HEK293 (cell line): ENCODE data around the gene GSC2.

Experiments
- AEBP2 ChIP-seq: fragments of 450-650 bp; formaldehyde crosslinking; IDR thresholded peaks from 2 replicates; pipeline ENCODE4 v1.5.1; 2016; ENCODE audit warnings: missing biosample characterization, missing genetic modification characterization, borderline replicate concordance
- GLI2 ChIP-seq: fragments of 450-650 bp; formaldehyde crosslinking; IDR thresholded peaks from 2 replicates; pipeline ENCODE4; 2017; ENCODE audit warnings: missing biosample characterization, missing genetic modification characterization, low read depth, borderline replicate concordance
- IKZF3 ChIP-seq: fragments of 450-650 bp; IDR thresholded peaks from 2 replicates; pipeline ENCODE4 v1.5.0; 2018; ENCODE audit warnings: missing biosample characterization, mild to moderate bottlenecking, missing genetic modification characterization, moderate library complexity
- KLF1 ChIP-seq: fragments of 450-650 bp; formaldehyde crosslinking; IDR thresholded peaks from 2 replicates; pipeline ENCODE4 v1.5.1; 2016; ENCODE audit warnings: missing biosample characterization, missing genetic modification characterization
- KLF7 ChIP-seq: fragments of 450-650 bp; formaldehyde crosslinking; IDR thresholded peaks from 2 replicates; pipeline ENCODE4 v1.5.1; 2016; ENCODE audit warnings: missing biosample characterization, missing genetic modification characterization, borderline replicate concordance
- MYNN ChIP-seq: fragments of 450-650 bp; formaldehyde crosslinking; IDR thresholded peaks from 2 replicates; pipeline ENCODE4 v1.5.1; 2016; ENCODE audit warnings: missing biosample characterization, missing genetic modification characterization, borderline replicate concordance
- MZF1 ChIP-seq: fragments of 450-650 bp; formaldehyde crosslinking; IDR thresholded peaks from 2 replicates; pipeline ENCODE4 v1.5.1; 2017; ENCODE audit warnings: missing biosample characterization, missing genetic modification characterization, borderline replicate concordance
- SCRT1 ChIP-seq: fragments of 450-650 bp; formaldehyde crosslinking; IDR thresholded peaks from 2 replicates; pipeline ENCODE4 v1.5.1; 2016; ENCODE audit warnings: missing biosample characterization, missing genetic modification characterization, borderline replicate concordance
- TCF7L2 ChIP-seq: IDR thresholded peaks from 2 replicates; pipeline ENCODE4 v1.6.1; 2011; ENCODE audit warnings: low read depth, mild to moderate bottlenecking, inconsistent platforms, low read length, moderate library complexity, borderline replicate concordance
- TSHZ1 ChIP-seq: fragments of 450-650 bp; formaldehyde crosslinking; IDR thresholded peaks from 2 replicates; pipeline ENCODE4 v1.5.1; 2016; ENCODE audit warnings: missing biosample characterization, missing genetic modification characterization, borderline replicate concordance
- ZNF146 ChIP-seq: fragments of 450-650 bp; formaldehyde crosslinking; IDR thresholded peaks from 2 replicates; pipeline ENCODE4 v1.5.1; 2016; ENCODE audit warnings: missing biosample characterization, missing genetic modification characterization
- ZNF148 ChIP-seq: fragments of 450-650 bp; formaldehyde crosslinking; IDR thresholded peaks from 2 replicates; pipeline ENCODE4 v1.5.0; 2017; ENCODE audit warnings: missing biosample characterization, missing genetic modification characterization, borderline replicate concordance
- ZNF157 ChIP-seq: fragments of 450-650 bp; formaldehyde crosslinking; IDR thresholded peaks from 2 replicates; pipeline ENCODE4 v1.5.1; 2016; ENCODE audit warnings: missing biosample characterization, missing genetic modification characterization
- ZNF19 ChIP-seq: fragments of 450-650 bp; formaldehyde crosslinking; IDR thresholded peaks from 2 replicates; pipeline ENCODE4; 2016; ENCODE audit warnings: missing biosample characterization, missing genetic modification characterization, low read depth
- ZNF24 ChIP-seq: fragments of 450-650 bp; formaldehyde crosslinking; IDR thresholded peaks from 2 replicates; pipeline ENCODE4 v1.5.1; 2016; ENCODE audit warnings: missing biosample characterization, missing genetic modification characterization
- ZNF341 ChIP-seq: fragments of 450-650 bp; formaldehyde crosslinking; IDR thresholded peaks from 2 replicates; pipeline ENCODE4; 2016; ENCODE audit warnings: low read depth, missing biosample characterization, missing genetic modification characterization
- ZNF518A ChIP-seq: fragments of 450-650 bp; formaldehyde crosslinking; conservative IDR thresholded peaks from 2 replicates; pipeline ENCODE4 v1.5.1; 2016; ENCODE audit warnings: low read depth, missing biosample characterization, missing genetic modification characterization
- ZNF521 ChIP-seq: fragments of 450-650 bp; formaldehyde crosslinking; IDR thresholded peaks from 2 replicates; pipeline ENCODE4 v1.5.1; 2017; ENCODE audit warnings: missing biosample characterization, mild to moderate bottlenecking, missing genetic modification characterization
- ZNF529 ChIP-seq: fragments of 450-650 bp; formaldehyde crosslinking; IDR thresholded peaks from 2 replicates; pipeline ENCODE4 v1.5.1; 2017; ENCODE audit warnings: missing genetic modification characterization, missing biosample characterization; ENCODE audit not compliant: insufficient replicate concordance
- ZNF560 ChIP-seq: fragments of 450-650 bp; formaldehyde crosslinking; IDR thresholded peaks from 2 replicates; pipeline ENCODE4 v1.5.1; 2017; ENCODE audit warnings: missing biosample characterization, missing genetic modification characterization, borderline replicate concordance
- ZNF623 ChIP-seq: fragments of 450-650 bp; formaldehyde crosslinking; IDR thresholded peaks from 2 replicates; pipeline ENCODE4 v1.5.1; 2016; ENCODE audit warnings: missing biosample characterization, missing genetic modification characterization
- ZNF626 ChIP-seq: fragments of 450-650 bp; sonication (Bioruptor Pico); formaldehyde crosslinking; IDR thresholded peaks from 2 replicates; pipeline ENCODE4 v1.5.1; 2018; ENCODE audit warnings: missing biosample characterization, missing genetic modification characterization, inconsistent platforms
- ZNF747 ChIP-seq: fragments of 450-650 bp; formaldehyde crosslinking; IDR thresholded peaks from 2 replicates; pipeline ENCODE4 v1.5.1; 2016; ENCODE audit warnings: missing biosample characterization, missing genetic modification characterization
- ZNF791 ChIP-seq: fragments of 450-650 bp; formaldehyde crosslinking; IDR thresholded peaks from 2 replicates; pipeline ENCODE4 v1.5.1; 2016; ENCODE audit warnings: missing biosample characterization, missing genetic modification characterization
- ZNF792 ChIP-seq: fragments of 450-650 bp; formaldehyde crosslinking; IDR thresholded peaks from 2 replicates; pipeline ENCODE4 v1.5.1; 2016; ENCODE audit warnings: missing biosample characterization, missing genetic modification characterization
- ZNF837 ChIP-seq: fragments of 450-650 bp; formaldehyde crosslinking; IDR thresholded peaks from 2 replicates; pipeline ENCODE4 v1.5.1; 2016; ENCODE audit warnings: missing biosample characterization, missing genetic modification characterization
- ZSCAN4 ChIP-seq: fragments of 450-650 bp; formaldehyde crosslinking; IDR thresholded peaks from 2 replicates; pipeline ENCODE4 v1.5.1; 2017; ENCODE audit warnings: missing biosample characterization, missing genetic modification characterization

Gene GSC2

GRCh38 chr22:19178065-19178656 lies 28.1 kb upstream of the GSC2 start (continued):
- TF ChIP-seq TSHZ1: no peak
- no peak for TF ChIP-seq ZNF148 (tag by site-specific recombination)
- TF ChIP-seq GLI2: no peak
- no peak for TF ChIP-seq ZNF623 (tag by site-specific recombination)
- TF ChIP-seq ZNF747: no peak
- no peak for TF ChIP-seq ZNF19 (tag by site-specific recombination)
- 0 out of 2 replicates have a peak, but pooled peaks have one; percentile 48 for TF ChIP-seq IKZF3 (tag by site-specific recombination)
- no peak for TF ChIP-seq TCF7L2
- TF ChIP-seq KLF7 (tag by site-specific recombination): no peak
- TF ChIP-seq ZNF791 (tag by site-specific recombination): no peak
- no peak for TF ChIP-seq ZNF837 (tag by site-specific recombination)
- TF ChIP-seq AEBP2 (tag by site-specific recombination): no peak
- TF ChIP-seq KLF1 (tag by site-specific recombination): peak; percentile 77
- no peak for TF ChIP-seq ZNF792
- no peak for TF ChIP-seq ZNF146 (tag by site-specific recombination)
- TF ChIP-seq ZSCAN4: no peak
- TF ChIP-seq MZF1: no peak
- no peak for TF ChIP-seq ZNF24 (tag by site-specific recombination)
- no peak for TF ChIP-seq ZNF157
- no peak for TF ChIP-seq ZNF560 (tag by site-specific recombination)
- peak; percentile 70 for TF ChIP-seq ZNF341 (tag by site-specific recombination)
- TF ChIP-seq ZNF529 (tag by site-specific recombination): no peak
- no peak for TF ChIP-seq ZNF626 (tag by site-specific recombination)
- TF ChIP-seq ZNF518A: no peak
- no peak for TF ChIP-seq MYNN
- no peak for TF ChIP-seq ZNF521 (tag by site-specific recombination)
- TF ChIP-seq SCRT1 (tag by site-specific recombination): no peak
